ENCODE measurements around the gene MRM1. TPM values are rescaled to one million over a fixed set of nuclear protein-coding genes. Genes with fewer than 3 reads are reported as not detected.

The MRM1 gene
- total and polyA plus RNA-seq, 2 donors (not counting 1 experiment from before 2014, with no cell fraction given): 2.5 to 6.9 TPM

- peak; percentile 59 to 64 for DNase-seq (ENCODE audit: low read depth in 2 of 2)
- no peaks in the 10 kb centered on the region for H3K79me2 ChIP-seq (ENCODE audit: control insufficient read depth, insufficient read depth, low read length)
- peak within 1 kb of the TSS; percentile 85 for H3K9ac ChIP-seq (ENCODE audit: insufficient read depth, low read length)
- TF ChIP-seq CTCF (conservative IDR thresholded peaks at IDR 0.05 in 1 of 2, IDR thresholded peaks at IDR 0.05 in 1 of 2; ENCODE audit: low read depth in 1 of 2, low read length in 2 of 2) (no peak), EZH2 (IDR thresholded peaks at IDR 0.05; ENCODE audit: low read length, missing control alignments) (no peak)
- H3K4me2 ChIP-seq (ENCODE audit: extremely low read depth, insufficient read depth, low read length): peak within 1 kb of the TSS; percentile 89
- no peaks in the 10 kb centered on the region for H4K20me1 ChIP-seq (ENCODE audit: control insufficient read depth, extremely low read depth, insufficient read depth, low read length)
- H2AFZ ChIP-seq (ENCODE audit: low read length): peak within 1 kb of the TSS; percentile 34
- no peaks in the 10 kb centered on the region for H3K9me3 ChIP-seq (ENCODE audit: control insufficient read depth, insufficient read depth, low read depth, low read length)
- peaks cover 5% of the 10 kb centered on the region for H3K4me1 ChIP-seq (ENCODE audit: control insufficient read depth, extremely low read depth, insufficient read depth, low read length)
- H3K27me3 ChIP-seq (ENCODE audit: control insufficient read depth, insufficient read depth, low read length): no peaks in the 10 kb centered on the region
- H3K4me3 ChIP-seq (replicated peaks in 1 of 4; ENCODE audit: control extremely low read depth in 1 of 4, insufficient read depth in 1 of 4, low read depth in 3 of 4, low read length in 4 of 4): peak within 1 kb of the TSS; percentile 56 to 75 (median 64)
- H3K36me3 ChIP-seq (ENCODE audit: control insufficient read depth, insufficient read depth, low read length): peaks cover 4% of the 10 kb centered on the region
- H3K27ac ChIP-seq (ENCODE audit: insufficient read depth, low read length): peak within 1 kb of the TSS; percentile 69
These were observed 9.7 kb upstream of the MRM1 start, which contains the start of gene DHRS11 for GRCh38 chr17:36591434-36592315. Gene DHRS11, plus strand, starts transcription at chr17:36591879. Its CDS starts 131 bp downstream, at chr17:36592010.

GRCh38 chr17:36592316-36592715 is 9.1 kb upstream of the MRM1 start:
- no peaks in the 10 kb centered on the region for H3K79me2 ChIP-seq (ENCODE audit: control insufficient read depth, insufficient read depth, low read length)
- H3K4me2 ChIP-seq (ENCODE audit: extremely low read depth, insufficient read depth, low read length): peak overlapping the region; percentile 89
- no peak overlapping the region for H3K27ac ChIP-seq (ENCODE audit: insufficient read depth, low read length)
- DNase-seq (ENCODE audit: low read depth in 2 of 2): peak in 1 of 2 donors; percentile 28
- H3K4me1 ChIP-seq (ENCODE audit: control insufficient read depth, extremely low read depth, insufficient read depth, low read length): peaks cover 5% of the 10 kb centered on the region
- H3K9ac ChIP-seq (ENCODE audit: insufficient read depth, low read length): peak overlapping the region; percentile 85
- H2AFZ ChIP-seq (ENCODE audit: low read length): no peak overlapping the region
- no peaks in the 10 kb centered on the region for H3K9me3 ChIP-seq (ENCODE audit: control insufficient read depth, insufficient read depth, low read depth, low read length)
- H3K27me3 ChIP-seq (ENCODE audit: control insufficient read depth, insufficient read depth, low read length): no peaks in the 10 kb centered on the region
- H4K20me1 ChIP-seq (ENCODE audit: control insufficient read depth, extremely low read depth, insufficient read depth, low read length): no peaks in the 10 kb centered on the region
- no peak for TF ChIP-seq EZH2 (IDR thresholded peaks at IDR 0.05; ENCODE audit: low read length, missing control alignments)
- peak overlapping the region; percentile 56 to 75 (median 64) for H3K4me3 ChIP-seq (replicated peaks in 1 of 4; ENCODE audit: control extremely low read depth in 1 of 4, insufficient read depth in 1 of 4, low read depth in 3 of 4, low read length in 4 of 4)
- H3K36me3 ChIP-seq (ENCODE audit: control insufficient read depth, insufficient read depth, low read length): peaks cover 2% of the 10 kb centered on the region

- H3K27me3 ChIP-seq (ENCODE audit: control insufficient read depth, insufficient read depth, low read length): no peaks in the 10 kb centered on the region
- no peak overlapping the region for H3K9ac ChIP-seq (ENCODE audit: insufficient read depth, low read length)
- H3K4me1 ChIP-seq (ENCODE audit: control insufficient read depth, extremely low read depth, insufficient read depth, low read length): peaks cover 5% of the 10 kb centered on the region
- TF ChIP-seq CTCF (conservative IDR thresholded peaks at IDR 0.05 in 1 of 2, IDR thresholded peaks at IDR 0.05 in 1 of 2; ENCODE audit: low read depth in 1 of 2, low read length in 2 of 2) (no peak), EZH2 (IDR thresholded peaks at IDR 0.05; ENCODE audit: low read length, missing control alignments) (no peak)
- H3K79me2 ChIP-seq (ENCODE audit: control insufficient read depth, insufficient read depth, low read length): no peaks in the 10 kb centered on the region
- peaks cover 1% of the 10 kb centered on the region for H3K36me3 ChIP-seq (ENCODE audit: control insufficient read depth, insufficient read depth, low read length)
- no peak for DNase-seq (ENCODE audit: low read depth in 2 of 2)
- no peaks in the 10 kb centered on the region for H4K20me1 ChIP-seq (ENCODE audit: control insufficient read depth, extremely low read depth, insufficient read depth, low read length)
- H3K27ac ChIP-seq (ENCODE audit: insufficient read depth, low read length): no peak overlapping the region
- H3K9me3 ChIP-seq (ENCODE audit: control insufficient read depth, insufficient read depth, low read depth, low read length): no peaks in the 10 kb centered on the region
- H3K4me3 ChIP-seq (replicated peaks in 1 of 4; ENCODE audit: control extremely low read depth in 1 of 4, insufficient read depth in 1 of 4, low read depth in 3 of 4, low read length in 4 of 4): peak overlapping the region; percentile 56 to 75 (median 64)
- peak overlapping the region; percentile 89 for H3K4me2 ChIP-seq (ENCODE audit: extremely low read depth, insufficient read depth, low read length)
- no peak overlapping the region for H2AFZ ChIP-seq (ENCODE audit: low read length)
These were observed 8.6 kb upstream of the MRM1 start for GRCh38 chr17:36592716-36593321.

All from fibroblast of lung (primary cell).